HCT116 (cell line): Measurements from ENCODE around the gene LRRIQ4. TPM values are rescaled to one million over a fixed set of nuclear protein-coding genes. Genes with fewer than 3 reads are reported as not detected.

Experiments
- ATAC-seq: fragments of 200-7000 bp; cut with Tn5 transposase; 2 replicates; pipeline ENCODE4 v1.9.1; 2020; ENCODE audit warnings: mild to moderate bottlenecking, moderate library complexity
- BruUV-seq: library from RNA; stranded (reverse); fragments of 400-500 nt; replicated peaks from 2 replicates; lab custom pipeline; 2021; lab: Mats Ljungman, UMichigan
- CTCF ChIA-PET: fragments of 300-600 bp; sonication (Branson Sonifier 250); formaldehyde crosslinking; loops from one replicate; lab custom pipeline; 2021; ENCODE audit warnings: antibody characterized with exemption; lab: Charles Lee
- POLR2A ChIA-PET: fragments of 300-600, 350-600 bp; sonication (Branson Sonifier 250); formaldehyde crosslinking; loops from one replicate; lab custom pipeline; 2021; ENCODE audit warnings: antibody characterized with exemption; lab: Charles Lee
- RAD21 ChIA-PET, 2 experiments: fragments of 300-600 bp; sonication (Branson Sonifier 250); formaldehyde crosslinking; loops; one replicate each; lab custom pipeline; 2023; ENCODE audit warnings: low total read pairs in 2 of 2; ENCODE audit not compliant: uncharacterized antibody in 2 of 2, unreplicated experiment in 2 of 2, low non-redundant PET in 1 of 2; lab: Charles Lee
- DNase-seq: peaks from one replicate; pipeline ENCODE4 v3.0.0-alpha.2; 2010; ENCODE audit warnings: low read depth, low spot score
- H2AFZ ChIP-seq: fragments of 200-600 bp; shearing (Covaris generic), sonication (generic); 2 replicates; pipeline ENCODE4 v1.6.1; 2017; ENCODE audit warnings: low read depth, mixed run types, mixed read lengths, antibody characterized with exemption, low read length; ENCODE audit not compliant: poor library complexity, severe bottlenecking
- H3K27ac ChIP-seq: 2 replicates; pipeline ENCODE4 v1.5.1; 2012; ENCODE audit warnings: low read depth, low read length
- H3K27me3 ChIP-seq: fragments of 200-600 bp; sonication (generic); 2 replicates; pipeline ENCODE4 v1.6.1; 2016; ENCODE audit warnings: mixed run types, low read length, mixed read lengths; ENCODE audit not compliant: insufficient read depth
- H3K36me3 ChIP-seq, 2 experiments: fragments of 200-500 bp in 1 of 2; fragments of 200-600 bp in 1 of 2; sonication (Bioruptor generic) in 1 of 2; sonication (generic) in 1 of 2; 2 replicates each; pipeline versions ENCODE4 v1.5.1 to v1.6.1; 2014 to 2016; ENCODE audit warnings: low read length in 2 of 2, inconsistent platforms in 1 of 2, mixed read lengths in 1 of 2, mixed run types in 1 of 2; ENCODE audit not compliant: insufficient read depth in 2 of 2, control insufficient read depth in 1 of 2
- H3K4me1 ChIP-seq, 2 experiments: fragments of 200-600 bp in 1 of 2; sonication (generic) in 1 of 2; 2 replicates each; pipeline versions ENCODE4 v1.5.1 to v1.6.1; 2012 to 2017; ENCODE audit warnings: low read length in 2 of 2, inconsistent platforms in 1 of 2, mild to moderate bottlenecking in 1 of 2, mixed read lengths in 1 of 2, mixed run types in 1 of 2, moderate library complexity in 1 of 2; ENCODE audit not compliant: insufficient read depth in 2 of 2, control insufficient read depth in 1 of 2
- H3K4me2 ChIP-seq: fragments of 200-600 bp; sonication (generic); 2 replicates; pipeline ENCODE4 v1.6.1; 2017; ENCODE audit warnings: mixed run types, low read length, mixed read lengths
- H3K4me3 ChIP-seq, 2 experiments: fragments of 200-600 bp in 1 of 2; sonication (generic) in 1 of 2; replicated peaks in 1 of 2; 2 replicates each; pipeline ENCODE4 v1.5.1; 2011 to 2016; ENCODE audit warnings: low read length in 2 of 2, control low read depth in 1 of 2, low read depth in 1 of 2, mild to moderate bottlenecking in 1 of 2, mixed read lengths in 1 of 2, mixed run types in 1 of 2
- H3K79me2 ChIP-seq: fragments of 200-600 bp; sonication (generic); 2 replicates; pipeline ENCODE4 v1.6.1; 2017; ENCODE audit warnings: mild to moderate bottlenecking, mixed run types, low read length, moderate library complexity, mixed read lengths; ENCODE audit not compliant: insufficient read depth
- H3K9ac ChIP-seq: fragments of 200-600 bp; sonication (generic); 2 replicates; pipeline ENCODE4 v1.6.1; 2016; ENCODE audit warnings: low read length, mixed read lengths
- H3K9me2 ChIP-seq: fragments of 200-600 bp; sonication (generic), shearing (Covaris generic); 2 replicates; pipeline ENCODE4 v1.6.1; 2017; ENCODE audit warnings: mixed run types, mild to moderate bottlenecking, moderate library complexity; ENCODE audit not compliant: insufficient read depth
- H3K9me3 ChIP-seq, 2 experiments: fragments of 200-500 bp in 1 of 2; fragments of 200-600 bp in 1 of 2; sonication (Bioruptor generic) in 1 of 2; sonication (generic) in 1 of 2; 2 replicates each; pipeline ENCODE4 v1.6.1; 2014 to 2017; ENCODE audit warnings: low read length in 2 of 2, mixed read lengths in 2 of 2, inconsistent platforms in 1 of 2, low read depth in 1 of 2, mild to moderate bottlenecking in 1 of 2, mixed run types in 1 of 2, moderate library complexity in 1 of 2; ENCODE audit not compliant: control insufficient read depth in 1 of 2, insufficient read depth in 1 of 2
- H4K20me1 ChIP-seq: fragments of 200-600 bp; sonication (generic), shearing (Covaris generic); 2 replicates; pipeline ENCODE4 v1.6.1; 2017; ENCODE audit warnings: mixed run types, mild to moderate bottlenecking, moderate library complexity; ENCODE audit not compliant: insufficient read depth
- CBX3 ChIP-seq: IDR thresholded peaks from 2 replicates; pipeline ENCODE4 v1.6.1; 2012; ENCODE audit warnings: low read depth
- CEBPB ChIP-seq: IDR thresholded peaks from 2 replicates; pipeline ENCODE4 v1.6.1; 2012; ENCODE audit warnings: low read depth
- EGR1 ChIP-seq: IDR thresholded peaks from 2 replicates; pipeline ENCODE4 v1.6.1; 2012; ENCODE audit warnings: low read depth
- ELF1 ChIP-seq: IDR thresholded peaks from 2 replicates; pipeline ENCODE4 v1.6.1; 2012; ENCODE audit warnings: low read depth, borderline replicate concordance
- EZH2 ChIP-seq: fragments of 200-600 bp; sonication (generic); IDR thresholded peaks from 2 replicates; pipeline ENCODE4 v1.6.1; 2017; ENCODE audit warnings: antibody characterized with exemption, mixed run types
- JUND ChIP-seq: IDR thresholded peaks from 2 replicates; pipeline ENCODE4 v1.6.1; 2012
- MAX ChIP-seq: IDR thresholded peaks from 2 replicates; pipeline ENCODE4 v1.6.1; 2012
- REST ChIP-seq: IDR thresholded peaks from 2 replicates; pipeline ENCODE4 v1.6.1; 2012; ENCODE audit warnings: low read depth
- SP1 ChIP-seq: IDR thresholded peaks from 2 replicates; pipeline ENCODE4 v1.6.1; 2012; ENCODE audit warnings: low read depth
- TCF7L2 ChIP-seq: IDR thresholded peaks from 2 replicates; pipeline ENCODE4 v1.7.0; 2011; ENCODE audit warnings: borderline replicate concordance, inconsistent platforms; ENCODE audit not compliant: insufficient read depth, insufficient read length; ENCODE audit errors: extremely low read depth
- ZBTB33 ChIP-seq: IDR thresholded peaks from 2 replicates; pipeline ENCODE4 v1.6.1; 2011; ENCODE audit warnings: mild to moderate bottlenecking, low read length, moderate library complexity; ENCODE audit not compliant: insufficient replicate concordance; ENCODE audit errors: extremely low read depth
- ZFX ChIP-seq: fragments of 450-650 bp; IDR thresholded peaks from 2 replicates; pipeline ENCODE4 v1.6.1; 2017
- ZNF274 ChIP-seq: fragments of 200-500 bp; sonication (Bioruptor generic); IDR thresholded peaks from 2 replicates; pipeline ENCODE4 v1.6.1; 2014; ENCODE audit warnings: mild to moderate bottlenecking, low read depth, low read length, inconsistent platforms
- intact Hi-C: fragments of 100-400 bp; cut with micrococcal nuclease; formaldehyde crosslinking; loops from 2 replicates; pipeline ENCODE4 v1.10.0; 2022
- total RNA-seq: library from RNA; stranded (reverse); gene quantifications from one replicate; pipeline ENCODE4 v1.2.1, GENCODE V29; 2021; ENCODE audit not compliant: unreplicated experiment
- TF ChIP-seq, protein P1 (sequence below): IDR thresholded peaks from 2 replicates; pipeline ENCODE4 v1.6.1; 2012

Gene LRRIQ4
- total RNA-seq, 1 experiment from 2014 or later: not detected

DNA sequence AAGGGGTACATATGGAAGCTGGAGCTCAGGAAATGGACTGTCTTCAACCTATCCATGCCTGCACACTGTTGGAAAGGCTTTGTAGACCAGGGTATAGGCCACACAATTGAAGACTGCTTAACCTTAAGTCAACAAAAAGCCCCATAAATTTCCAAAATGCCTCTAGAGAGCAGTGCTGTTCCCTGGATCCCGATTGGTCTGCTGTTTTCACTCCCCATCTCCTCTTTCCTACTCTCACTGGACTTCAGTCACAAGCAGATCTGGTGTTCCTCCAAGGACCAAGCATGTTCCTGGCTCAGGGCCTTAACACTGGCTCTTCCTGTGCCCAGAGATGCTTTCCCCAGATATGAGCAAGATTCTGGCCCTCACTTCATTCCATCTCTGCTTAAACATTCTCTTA is 22.9 kb downstream of the LRRIQ4 start:
- no TSS peak for BruUV-seq
- TF ChIP-seq EZH2: no peak
- TF ChIP-seq ELF1: no peak
- TF ChIP-seq EGR1: no peak
- TF ChIP-seq ZNF274: no peak
- peak; percentile 57 for ATAC-seq
- H3K9me2 ChIP-seq: no peaks in the 10 kb centered on the region
- no peaks in the 10 kb centered on the region for H3K79me2 ChIP-seq
- no peaks in the 10 kb centered on the region for H4K20me1 ChIP-seq
- H3K9me3 ChIP-seq: no peaks in the 10 kb centered on the region
- no peaks in the 10 kb centered on the region for H3K4me1 ChIP-seq
- H3K36me3 ChIP-seq: no peaks in the 10 kb centered on the region
- H2AFZ ChIP-seq: no peak overlapping the region
- no peak overlapping the region for H3K9ac ChIP-seq
- no peak overlapping the region for H3K4me2 ChIP-seq
- ChIA-PET RAD21 (no interaction called here), CTCF (no interaction called here), POLR2A (no interaction called here)
- intact Hi-C loops: no loop called here
- no peak overlapping the region for H3K4me3 ChIP-seq
- DNase-seq: no peak
- no peak overlapping the region for H3K27ac ChIP-seq
- no peaks in the 10 kb centered on the region for H3K27me3 ChIP-seq

DNA sequence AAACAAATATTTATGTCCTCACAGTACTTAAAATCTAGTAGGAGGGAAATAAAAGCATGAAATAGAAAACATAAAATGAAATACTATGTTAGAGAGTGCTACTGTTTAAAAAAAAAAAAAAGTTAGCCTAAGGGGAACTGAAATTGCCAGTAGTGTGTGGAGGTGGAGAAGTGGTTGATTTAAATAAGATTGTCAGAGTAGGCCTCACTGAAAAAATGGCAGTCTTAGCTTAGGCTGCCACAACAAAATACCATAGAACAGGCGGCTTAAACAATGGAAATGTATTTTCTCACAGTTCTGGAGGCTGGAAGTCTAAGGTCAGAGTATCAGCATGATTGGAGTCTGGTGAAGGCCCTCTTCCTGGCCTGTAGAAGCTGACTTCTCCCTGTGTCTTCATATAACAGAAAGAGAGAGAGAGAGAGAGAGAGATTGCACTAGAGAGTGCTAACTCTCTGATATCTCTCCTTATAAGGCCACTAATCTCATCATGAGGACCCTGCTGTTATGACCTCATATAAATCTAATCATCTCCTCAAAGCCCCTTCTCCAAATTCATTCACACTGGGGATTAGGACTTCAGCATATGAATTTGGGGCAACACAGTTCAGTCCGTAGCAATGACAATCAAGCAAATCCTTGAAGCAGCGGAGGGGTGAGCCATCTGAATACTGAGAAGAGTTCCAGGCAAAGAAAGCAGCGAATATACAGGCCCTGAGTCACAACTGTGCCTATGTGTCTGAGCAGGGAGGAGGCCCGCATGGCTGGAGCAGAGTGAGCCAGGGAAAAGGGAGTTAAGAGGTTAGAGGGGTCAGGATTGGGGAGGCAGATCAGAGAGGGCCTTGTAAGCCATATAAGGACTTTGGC is 23.6 kb downstream of the LRRIQ4 start:
- intact Hi-C loops: no loop called here
- Histone ChIP-seq H3K27me3 (no peaks in the 10 kb centered on the region), H4K20me1 (no peaks in the 10 kb centered on the region), H3K9ac (no peak overlapping the region), H3K9me3 (no peaks in the 10 kb centered on the region), H3K27ac (no peak overlapping the region), H3K4me1 (no peaks in the 10 kb centered on the region), H2AFZ (no peak overlapping the region), H3K9me2 (no peaks in the 10 kb centered on the region), H3K79me2 (no peaks in the 10 kb centered on the region), H3K4me3 (no peak overlapping the region), H3K4me2 (no peak overlapping the region), H3K36me3 (no peaks in the 10 kb centered on the region)
- ChIA-PET CTCF (no interaction called here), RAD21 (interaction anchor here in 1 of 2 experiments (0.7 kb wide), 1 partner anchor 973 kb away, joined by 3 read pairs; no protein-coding TSS in a partner anchor), POLR2A (no interaction called here)
- no peak for DNase-seq
- ATAC-seq: no peak
- no TSS peak for BruUV-seq
- TF ChIP-seq JUND (no peak), EZH2 (no peak), ZFX (no peak), CEBPB (no peak), TCF7L2 (no peak), MAX (no peak), SP1 (no peak), REST (no peak), ZNF274 (no peak), ZBTB33 (no peak), CBX3 (no peak)
- TF ChIP-seq, protein P1, sequence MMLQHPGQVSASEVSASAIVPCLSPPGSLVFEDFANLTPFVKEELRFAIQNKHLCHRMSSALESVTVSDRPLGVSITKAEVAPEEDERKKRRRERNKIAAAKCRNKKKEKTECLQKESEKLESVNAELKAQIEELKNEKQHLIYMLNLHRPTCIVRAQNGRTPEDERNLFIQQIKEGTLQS: no peak
